IPS-20b (cell line): ENCODE data around the gene MRPS23.

ENCODE experiments used
- H3K27ac ChIP-seq: one replicate; pipeline ENCODE4 v1.5.1; 2013; ENCODE audit warnings: low read length
- H3K27me3 ChIP-seq: 2 replicates; pipeline ENCODE4 v1.6.1; 2013; ENCODE audit warnings: mild to moderate bottlenecking, low read length, inconsistent platforms; ENCODE audit not compliant: insufficient read depth
- H3K36me3 ChIP-seq: 2 replicates; pipeline ENCODE4 v1.6.1; 2013; ENCODE audit warnings: low read depth, mild to moderate bottlenecking, inconsistent platforms, low read length, moderate library complexity; ENCODE audit not compliant: insufficient read depth
- H3K4me1 ChIP-seq: 2 replicates; pipeline ENCODE4 v1.6.1; 2013; ENCODE audit warnings: mild to moderate bottlenecking, control low read depth, inconsistent platforms, low read length, moderate library complexity; ENCODE audit not compliant: insufficient read depth
- H3K4me3 ChIP-seq: 2 replicates; pipeline ENCODE4 v1.5.1; 2013; ENCODE audit warnings: mild to moderate bottlenecking, low read length, inconsistent platforms
- H3K9ac ChIP-seq: 2 replicates; pipeline ENCODE4 v1.6.1; 2013; ENCODE audit warnings: low read depth, mild to moderate bottlenecking, inconsistent platforms, low read length, moderate library complexity
- H3K9me3 ChIP-seq: 2 replicates; pipeline ENCODE4 v1.6.1; 2013; ENCODE audit warnings: mild to moderate bottlenecking, low read depth, low read length, inconsistent platforms; ENCODE audit not compliant: insufficient read depth

The MRPS23 gene

DNA sequence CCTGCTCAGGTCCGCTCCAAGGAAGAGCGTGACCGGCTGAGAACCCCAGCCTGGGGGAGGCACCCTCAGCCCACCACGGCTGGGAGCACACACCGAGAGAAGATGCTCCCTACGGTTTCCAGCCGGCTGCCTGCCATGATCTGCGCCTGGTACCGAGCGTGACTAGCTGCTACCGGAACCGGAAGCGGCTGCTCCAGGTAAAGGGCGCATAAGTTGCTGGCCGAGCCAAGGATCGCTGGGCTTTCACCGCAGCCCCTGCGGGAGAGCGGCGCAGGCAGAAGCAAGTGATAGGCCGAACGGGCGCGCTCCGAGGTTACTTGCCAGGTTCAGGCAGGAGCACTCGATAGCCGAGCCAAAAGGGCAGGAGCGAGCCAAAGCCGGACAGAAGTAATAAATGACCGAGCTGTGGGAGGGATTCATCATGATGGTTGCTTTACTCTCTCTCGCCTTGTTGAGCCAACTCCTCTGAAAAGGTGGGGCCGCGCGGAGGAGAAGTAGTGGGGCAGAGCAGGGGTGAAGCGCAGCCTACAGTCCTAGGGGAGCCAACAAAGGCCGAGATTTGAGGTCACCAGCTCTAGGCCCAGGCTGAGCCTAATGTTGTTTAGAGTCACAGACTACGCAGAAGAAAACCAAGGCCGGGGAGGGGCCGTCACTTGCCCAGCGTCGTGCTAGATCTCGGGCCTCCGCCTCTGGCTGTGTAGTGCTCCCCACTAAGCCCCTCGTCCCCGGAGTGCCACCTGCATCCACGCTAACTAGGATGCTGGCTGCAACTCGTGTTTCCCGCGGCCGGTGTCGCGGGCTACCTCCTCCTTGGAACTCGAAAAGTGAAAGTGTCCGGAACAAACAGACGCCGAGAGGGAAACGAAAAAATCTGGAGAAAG lies at the start of gene MRPS23:
MRPS23 (minus strand) TSS at position 171 of the 881 bp plus-strand sequence; CDS start at position 137, 34 bp downstream.
- Histone ChIP-seq H3K27me3 (no peaks in the 10 kb centered on the region), H3K27ac (peak within 1 kb of the TSS; percentile 48), H3K9ac (peak within 1 kb of the TSS; percentile 96), H3K4me1 (peaks cover 7% of the 10 kb centered on the region; the same call in 1 of the 2 replicates), H3K36me3 (peaks cover 14% of the 10 kb centered on the region), H3K4me3 (peak within 1 kb of the TSS; percentile 96), H3K9me3 (no peaks in the 10 kb centered on the region)

DNA sequence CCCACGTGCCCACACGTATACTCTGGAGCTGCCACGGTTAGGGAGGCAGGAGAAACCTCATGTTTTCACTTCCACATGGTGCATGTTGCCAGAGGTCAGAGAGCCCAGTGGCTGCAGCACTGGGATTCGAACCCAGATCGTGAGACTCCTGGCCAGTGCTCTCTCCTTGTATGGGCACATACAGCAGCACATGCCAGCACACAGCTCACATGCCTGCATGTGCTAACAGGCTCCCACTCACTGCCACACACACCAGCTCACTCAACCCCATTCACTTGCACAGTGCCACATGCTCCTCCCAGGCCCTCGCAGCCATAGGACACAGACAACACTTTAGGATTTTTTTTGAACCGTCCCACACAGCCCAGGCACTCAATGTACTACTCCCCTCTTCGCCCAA lies 49.5 kb upstream of the MRPS23 start:
- H3K27me3 ChIP-seq: no peaks in the 10 kb centered on the region
- 0 out of 2 replicates have a peak overlapping the region, but pooled peaks have one; percentile 25 for H3K9ac ChIP-seq
- H3K4me3 ChIP-seq: no peak overlapping the region
- peaks cover 17% of the 10 kb centered on the region for H3K4me1 ChIP-seq
- no peaks in the 10 kb centered on the region for H3K36me3 ChIP-seq
- H3K9me3 ChIP-seq: no peaks in the 10 kb centered on the region
- H3K27ac ChIP-seq: no peak overlapping the region

DNA sequence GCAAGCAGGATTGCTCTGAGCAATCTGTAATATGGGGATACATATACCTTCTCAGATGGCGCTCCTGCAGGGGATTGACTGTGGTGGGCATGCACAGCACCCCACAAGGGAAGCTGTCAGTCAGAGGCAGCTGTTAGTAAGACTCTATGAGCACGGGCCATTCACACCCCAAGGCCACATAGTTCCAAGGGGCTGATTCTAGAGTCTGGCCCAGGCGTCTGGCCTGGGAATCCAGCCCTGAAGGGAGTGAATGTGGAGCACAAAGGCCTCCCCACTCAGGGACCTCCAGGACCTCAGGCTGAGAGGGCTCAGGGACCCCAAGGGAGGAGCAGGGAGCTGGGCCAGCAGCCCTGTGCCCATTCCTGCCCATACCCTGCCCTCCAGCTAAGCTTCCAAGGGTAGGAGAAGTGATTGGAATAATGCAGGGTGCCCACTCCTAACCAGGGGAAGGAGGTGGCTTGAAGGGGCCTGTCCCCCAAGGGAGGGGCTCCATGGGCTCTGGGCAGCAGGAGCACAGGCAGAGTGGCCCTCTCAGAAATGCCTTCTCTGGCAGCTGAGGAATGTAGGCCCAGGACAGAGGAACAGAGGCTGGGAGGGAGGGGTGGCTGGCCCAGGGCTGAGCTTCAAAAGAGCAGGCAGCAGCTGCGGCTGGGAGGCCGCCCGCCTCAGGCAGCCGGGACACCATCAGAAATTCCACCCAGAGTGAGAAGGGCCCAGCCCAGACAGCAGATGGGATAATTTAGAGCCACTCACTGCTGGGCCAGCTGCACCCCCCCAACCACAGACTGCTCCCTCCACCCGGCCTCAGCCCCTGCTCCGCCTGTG lies 48.9 kb upstream of the MRPS23 start:
- Histone ChIP-seq H3K36me3 (no peaks in the 10 kb centered on the region), H3K27ac (no peak overlapping the region), H3K9me3 (no peaks in the 10 kb centered on the region), H3K4me3 (no peak overlapping the region; the same call in 1 of the 2 replicates), H3K27me3 (no peaks in the 10 kb centered on the region), H3K9ac (peak overlapping the region; percentile 64; the same call in 1 of the 2 replicates), H3K4me1 (peaks cover 15% of the 10 kb centered on the region)

DNA sequence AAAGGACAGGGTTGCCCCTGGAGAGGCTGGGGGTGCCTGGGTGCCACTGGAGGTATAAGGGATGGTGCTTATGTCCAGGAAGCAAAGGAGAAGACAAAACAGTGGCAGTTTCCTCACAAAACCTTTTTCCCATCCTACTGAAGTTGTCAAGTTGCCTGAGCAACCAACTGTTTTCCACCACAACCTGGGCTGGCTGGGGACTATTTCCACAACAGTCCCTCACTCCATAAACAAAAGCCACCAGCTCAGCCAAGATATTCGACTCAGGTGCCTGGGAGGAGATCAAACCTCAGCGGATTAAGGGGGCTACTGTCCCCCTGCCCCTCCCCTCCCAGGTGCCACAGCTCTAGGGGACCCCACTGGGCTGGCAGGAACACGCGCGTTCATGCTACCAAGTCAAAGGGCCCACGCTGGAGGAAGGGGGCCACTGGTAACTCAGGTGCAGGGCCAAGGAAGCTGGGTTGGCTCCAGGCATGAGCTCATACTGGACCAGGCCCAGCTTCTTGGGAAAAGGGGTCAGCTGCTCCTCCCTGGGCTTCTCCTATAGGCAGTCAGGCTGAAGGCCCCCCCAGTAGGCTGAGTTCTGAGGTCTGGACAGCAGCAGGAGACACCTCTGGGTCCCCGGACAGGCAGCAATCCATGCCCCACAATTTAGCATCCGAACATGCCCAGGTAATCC lies 45.7 kb upstream of the MRPS23 start:
- Histone ChIP-seq H3K9ac (no peak overlapping the region), H3K4me1 (peaks cover 21% of the 10 kb centered on the region), H3K27me3 (no peaks in the 10 kb centered on the region), H3K36me3 (no peaks in the 10 kb centered on the region), H3K9me3 (no peaks in the 10 kb centered on the region), H3K27ac (no peak overlapping the region), H3K4me3 (no peak overlapping the region)

DNA sequence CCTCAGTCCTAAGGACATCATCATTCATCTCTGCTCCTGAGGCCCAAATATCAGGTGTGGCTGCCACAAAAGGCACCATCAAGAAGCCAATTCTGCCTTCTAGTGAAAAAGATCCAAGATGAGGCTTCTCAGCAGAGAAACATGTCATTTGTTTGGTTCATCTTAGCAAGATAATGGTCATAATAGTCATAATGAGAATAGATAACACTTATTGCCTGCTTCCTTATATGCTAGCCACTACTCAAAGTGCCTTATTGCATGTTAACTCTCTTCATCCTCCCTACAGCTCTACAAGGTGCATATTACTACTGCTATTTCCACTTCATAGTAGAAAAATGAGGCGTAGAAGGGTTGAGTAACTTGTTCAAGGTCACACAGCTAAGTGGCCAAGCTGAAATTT lies 45.0 kb upstream of the MRPS23 start:
- Histone ChIP-seq H3K4me1 (peaks cover 21% of the 10 kb centered on the region), H3K27me3 (no peaks in the 10 kb centered on the region), H3K9ac (no peak overlapping the region), H3K36me3 (no peaks in the 10 kb centered on the region), H3K4me3 (no peak overlapping the region), H3K27ac (no peak overlapping the region), H3K9me3 (no peaks in the 10 kb centered on the region)

DNA sequence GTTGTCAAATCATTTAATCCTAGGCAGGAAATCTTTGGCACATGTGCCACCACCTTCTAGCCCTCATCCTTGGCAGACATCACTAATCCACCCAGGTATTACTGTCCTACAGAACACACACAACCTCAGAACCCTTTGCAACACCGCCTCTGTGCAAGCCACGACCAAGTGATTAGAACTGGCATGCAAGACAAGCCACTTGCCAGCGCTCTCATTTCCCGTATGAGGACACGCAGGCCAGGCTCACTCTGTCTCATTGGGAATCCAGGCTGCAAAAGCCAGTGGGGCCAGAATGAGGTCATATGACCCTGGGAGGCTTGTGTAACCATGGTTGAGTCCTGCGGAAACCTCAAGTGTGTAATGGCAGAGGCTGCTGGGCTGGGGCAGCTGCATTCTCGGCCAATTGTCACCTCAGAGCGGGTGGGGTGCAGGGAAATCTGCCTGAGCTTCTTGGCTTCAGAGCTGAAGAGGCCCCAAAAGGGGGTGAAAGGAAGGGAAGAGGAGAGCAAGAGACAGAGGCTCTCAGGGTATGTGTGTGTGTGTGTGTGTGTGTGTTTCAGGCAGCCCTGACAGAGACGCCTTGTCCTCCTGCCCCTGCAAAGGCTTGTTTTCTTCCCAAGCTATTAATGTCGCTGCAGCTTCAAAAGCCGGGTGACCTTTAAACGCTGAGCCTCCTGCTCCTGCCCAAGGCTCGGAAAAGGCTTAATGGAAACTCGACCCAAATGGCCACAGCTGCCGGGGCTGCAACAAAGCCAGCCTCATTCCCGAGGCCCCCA lies 43.2 kb upstream of the MRPS23 start:
- H3K36me3 ChIP-seq: no peaks in the 10 kb centered on the region
- H3K9ac ChIP-seq: peak overlapping the region; percentile 41; the same call in 1 of the 2 replicates
- peak overlapping the region; percentile 28; the same call in 1 of the 2 replicates for H3K4me3 ChIP-seq
- H3K27ac ChIP-seq: peak overlapping the region; percentile 57
- peaks cover 12% of the 10 kb centered on the region for H3K4me1 ChIP-seq
- H3K9me3 ChIP-seq: no peaks in the 10 kb centered on the region
- H3K27me3 ChIP-seq: no peaks in the 10 kb centered on the region

DNA sequence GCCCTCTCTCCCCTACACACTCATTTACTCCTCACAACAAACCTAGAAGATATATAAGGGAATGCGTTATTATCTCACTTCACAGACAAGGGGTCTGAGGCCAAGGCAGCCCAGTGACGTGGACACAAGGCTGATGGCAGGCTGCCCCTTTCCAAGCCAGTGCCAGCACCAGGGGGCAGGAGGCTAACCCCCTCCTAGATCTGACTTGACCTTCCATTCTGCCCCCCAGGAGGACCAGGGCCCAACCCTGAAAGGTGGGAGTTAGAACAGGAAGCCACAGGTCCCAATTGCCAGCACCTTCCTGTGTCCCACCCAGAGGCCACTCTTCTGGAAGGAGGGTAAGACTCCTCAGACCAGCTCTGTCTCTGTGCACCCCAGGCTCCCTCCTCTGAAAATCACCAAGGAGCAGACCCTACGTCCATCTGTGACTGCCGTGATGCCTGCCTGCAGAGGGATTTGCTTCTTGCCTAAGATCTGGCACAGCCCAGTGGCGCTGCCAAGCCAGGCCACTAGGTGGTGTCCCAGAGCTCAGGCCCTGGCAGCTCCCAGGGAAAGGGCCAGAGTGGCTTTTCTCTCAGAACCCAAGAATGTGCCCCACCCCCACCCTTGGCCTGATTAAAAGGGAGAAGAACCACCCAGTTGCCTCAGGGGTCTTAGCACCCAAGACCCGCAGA lies 42.4 kb upstream of the MRPS23 start:
- Histone ChIP-seq H3K27ac (peak overlapping the region; percentile 57), H3K4me3 (peak overlapping the region; percentile 28; the same call in 1 of the 2 replicates), H3K4me1 (peaks cover 10% of the 10 kb centered on the region), H3K27me3 (no peaks in the 10 kb centered on the region), H3K9me3 (no peaks in the 10 kb centered on the region), H3K9ac (peak overlapping the region; percentile 41; the same call in 1 of the 2 replicates), H3K36me3 (no peaks in the 10 kb centered on the region)

DNA sequence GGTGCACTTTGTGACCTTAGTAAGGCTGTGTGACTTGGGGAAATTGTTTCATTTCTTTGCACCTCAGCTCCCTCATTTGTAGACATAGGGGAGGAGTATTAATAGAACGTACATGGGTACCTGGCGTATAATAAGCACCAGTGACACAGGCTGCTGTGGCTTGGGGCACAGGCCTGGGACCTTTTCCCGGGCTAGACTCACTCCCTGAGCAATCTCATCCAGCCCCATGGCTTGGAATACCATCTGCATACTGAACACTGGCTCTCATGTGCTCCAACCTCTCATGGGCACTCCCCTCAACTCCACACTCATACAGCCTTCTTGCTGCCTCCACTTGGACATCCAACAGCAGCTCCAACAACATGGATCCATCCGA lies 41.0 kb upstream of the MRPS23 start:
- no peak overlapping the region for H3K4me3 ChIP-seq
- peaks cover 10% of the 10 kb centered on the region for H3K4me1 ChIP-seq
- no peaks in the 10 kb centered on the region for H3K27me3 ChIP-seq
- no peak overlapping the region for H3K27ac ChIP-seq
- H3K36me3 ChIP-seq: no peaks in the 10 kb centered on the region
- H3K9ac ChIP-seq: no peak overlapping the region
- H3K9me3 ChIP-seq: no peaks in the 10 kb centered on the region

DNA sequence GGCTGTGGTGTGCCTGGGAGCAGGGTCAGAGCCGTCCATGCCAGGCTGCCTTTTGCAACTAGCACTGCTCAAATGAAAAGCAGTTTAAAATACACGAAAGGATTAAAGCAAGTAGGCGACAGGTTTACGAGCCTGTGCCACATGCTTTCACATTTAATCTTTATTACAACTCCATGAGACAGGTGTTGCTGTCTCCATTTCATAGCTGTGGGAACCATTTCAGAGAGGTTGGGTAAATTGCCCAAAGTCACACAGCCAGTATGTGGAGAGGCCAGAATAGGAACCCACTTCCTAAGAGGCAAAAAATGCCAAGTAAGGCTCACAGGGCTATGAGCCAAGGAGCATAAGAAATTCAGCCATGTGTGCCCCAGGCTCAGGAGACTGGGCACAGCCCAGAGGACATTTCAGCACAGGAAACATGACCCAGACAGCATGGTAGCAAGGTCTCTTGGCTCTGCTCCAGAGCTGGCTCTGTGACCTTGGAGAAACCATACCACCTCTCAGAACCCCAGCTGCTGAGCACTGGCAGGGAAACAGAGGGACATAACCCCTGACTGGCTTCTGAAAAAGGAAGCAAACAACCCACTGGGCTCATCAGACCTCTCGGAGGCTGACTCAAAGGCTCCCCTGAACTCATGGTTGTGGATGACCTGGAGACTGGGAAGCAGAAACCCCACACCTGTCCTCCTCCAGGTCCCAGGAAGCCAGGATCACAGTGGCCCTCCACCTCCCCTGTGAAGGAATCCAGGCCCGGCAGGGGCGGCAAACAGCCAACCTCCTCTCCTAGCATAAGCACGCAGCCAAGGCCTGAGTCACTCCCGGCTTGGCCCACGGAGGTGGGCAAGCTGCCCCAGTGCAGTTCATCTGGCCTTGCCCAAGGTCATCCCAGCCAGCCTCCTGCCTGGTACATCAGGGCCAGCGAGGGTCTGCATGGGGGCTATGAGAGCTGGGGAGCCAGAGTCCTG lies 40.3 kb upstream of the MRPS23 start:
- H3K9ac ChIP-seq: no peak overlapping the region

DNA sequence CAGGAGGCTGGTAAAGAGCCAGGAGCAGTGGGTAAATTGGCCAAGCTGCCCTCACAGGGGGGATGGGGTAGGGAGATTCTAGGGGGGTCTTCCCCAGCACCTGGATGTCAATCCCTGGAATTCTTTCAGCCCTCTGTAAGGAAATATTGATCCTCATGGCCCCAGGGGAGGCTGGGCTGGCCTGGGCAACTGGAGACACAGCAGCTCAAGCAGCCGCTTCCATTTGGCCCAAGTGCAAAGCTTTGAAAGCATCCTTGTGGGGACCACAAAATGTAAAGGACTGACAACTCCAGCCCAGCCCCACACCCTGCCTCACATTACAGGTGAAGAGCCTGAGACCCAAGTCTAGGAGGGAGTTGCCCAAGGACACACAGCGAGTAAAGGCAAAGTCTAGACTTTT lies 39.4 kb upstream of the MRPS23 start:
- H3K4me3 ChIP-seq: no peak overlapping the region
- no peaks in the 10 kb centered on the region for H3K27me3 ChIP-seq
- no peak overlapping the region for H3K27ac ChIP-seq
- no peaks in the 10 kb centered on the region for H3K9me3 ChIP-seq
- H3K9ac ChIP-seq: no peak overlapping the region
- H3K36me3 ChIP-seq: no peaks in the 10 kb centered on the region
- H3K4me1 ChIP-seq: peaks cover 10% of the 10 kb centered on the region

More for the DNA sequence above, 40.3 kb upstream of the MRPS23 start:
- Histone ChIP-seq H3K9me3 (no peaks in the 10 kb centered on the region), H3K4me1 (peaks cover 10% of the 10 kb centered on the region), H3K27me3 (no peaks in the 10 kb centered on the region), H3K36me3 (no peaks in the 10 kb centered on the region), H3K4me3 (no peak overlapping the region), H3K27ac (no peak overlapping the region)
